Chondrocyte (in vitro differentiated cells): Measurements from ENCODE around the gene PNPT1. TPM values are rescaled to one million over a fixed set of nuclear protein-coding genes. Genes with fewer than 3 reads are reported as not detected.
"Not testable (repeated sequence)": the region's sequence is repeated elsewhere in the genome, so short reads cannot be mapped to it uniquely, and the experiment has no call there.

Experiments used
- DNase-seq: peaks from one replicate; pipeline ENCODE4 v3.0.0; 2021; ENCODE audit warnings: mixed read lengths, low spot score
- H3K27ac Mint-ChIP-seq: one replicate; pipeline ENCODE4 v1.8.0; 2021; ENCODE audit warnings: mild to moderate bottlenecking, moderate library complexity, mixed read lengths; ENCODE audit not compliant: unreplicated experiment
- H3K27me3 Mint-ChIP-seq: 2 replicates; pipeline ENCODE4 v1.8.0; 2021; ENCODE audit warnings: low read depth, mixed read lengths
- H3K36me3 Mint-ChIP-seq: 2 replicates; pipeline ENCODE4 v1.8.0; 2021; ENCODE audit warnings: low read depth, mixed read lengths
- H3K4me1 Mint-ChIP-seq: 2 replicates; pipeline ENCODE4 v1.8.0; 2021; ENCODE audit warnings: low read depth, mild to moderate bottlenecking, mixed read lengths
- H3K4me3 Mint-ChIP-seq: one replicate; pipeline ENCODE4 v1.8.0; 2021; ENCODE audit warnings: mild to moderate bottlenecking, moderate library complexity, mixed read lengths; ENCODE audit not compliant: unreplicated experiment
- H3K9me3 Mint-ChIP-seq: 2 replicates; pipeline ENCODE4 v1.8.0; 2021; ENCODE audit warnings: low read depth, mixed read lengths
- long read RNA-seq: library from polyadenylated mRNA; stranded (forward); transcript quantifications from one replicate; pipeline ENCODE4 v2.0.0, GENCODE V29; 2021
- total RNA-seq: library from RNA; stranded (reverse); gene quantifications from 3 replicates; pipeline ENCODE4 v1.2.1, GENCODE V29; 2021
- TF ChIP-seq, protein P1 (sequence below): fragments of 200-600 bp; sonication (generic); IDR thresholded peaks from 2 replicates; pipeline ENCODE4 v1.5.0; 2021; ENCODE audit warnings: antibody characterized with exemption, mild to moderate bottlenecking, moderate library complexity

The PNPT1 gene
- 11.7 to 19.6 TPM (median 13.1 TPM) in 3 replicates for total RNA-seq
- long read RNA-seq, full-length matches to known transcripts = 33 of 44 reads
- long read RNA-seq, partial matches to known transcripts = 2 of 44 reads
- long read RNA-seq, other reads (novel, unspliced or antisense) = 9 of 44 reads

DNA sequence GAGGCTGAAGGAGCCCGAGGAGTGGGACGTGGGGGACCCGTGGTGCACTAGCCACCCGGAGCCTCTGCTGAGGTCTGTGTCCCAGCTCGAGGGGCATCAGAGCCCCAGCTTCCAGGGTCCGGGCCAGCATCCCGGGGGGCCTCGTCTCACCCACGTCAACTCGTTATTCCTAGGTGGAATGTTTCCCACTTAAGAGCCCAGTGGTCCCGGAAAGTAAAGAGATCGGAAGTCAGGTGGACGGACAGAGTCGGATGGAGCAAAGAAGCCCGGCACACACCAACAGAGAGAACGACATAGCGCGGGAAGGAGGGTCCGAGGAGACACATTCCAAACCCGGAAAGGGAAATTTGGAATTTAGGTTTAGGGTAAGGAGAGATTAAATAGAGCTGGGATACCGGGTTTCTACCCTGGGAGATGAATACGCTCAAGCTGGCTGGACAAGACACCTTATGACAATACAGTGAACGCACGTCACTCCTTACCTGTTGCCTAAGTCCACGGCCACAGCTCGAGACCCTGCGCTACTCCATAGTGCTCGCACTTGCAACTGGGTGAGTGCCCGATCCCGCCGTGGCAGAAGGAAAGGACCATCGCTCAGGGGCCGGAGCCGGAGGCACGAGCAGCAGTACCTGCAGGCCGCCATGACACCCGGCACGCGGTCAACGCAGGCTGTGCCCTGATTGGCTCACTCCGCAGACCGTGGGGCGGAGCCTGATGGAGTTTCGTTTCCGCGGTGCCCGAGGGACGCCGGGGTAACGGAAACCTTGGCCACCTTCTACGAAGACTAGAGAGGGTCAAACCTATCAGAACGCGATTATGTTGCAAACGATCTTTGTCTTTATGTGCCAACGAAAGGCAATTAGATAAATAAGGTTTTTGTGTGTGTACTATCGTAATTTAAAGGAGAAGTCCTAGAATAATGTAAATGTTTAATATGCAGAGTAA is at the start of gene PNPT1:
Gene PNPT1 (minus strand): TSS at position 664 of the 945 bp plus-strand sequence. CDS start 21 bp downstream, at position 643.
- no peaks in the 10 kb centered on the region for H3K36me3 Mint-ChIP-seq
- peaks cover 8% of the 10 kb centered on the region for H3K27me3 Mint-ChIP-seq
- no peaks in the 10 kb centered on the region for H3K9me3 Mint-ChIP-seq
- H3K27ac Mint-ChIP-seq = peak within 1 kb of the TSS; percentile 77
- H3K4me3 Mint-ChIP-seq = peak within 1 kb of the TSS; percentile 89
- TF ChIP-seq, protein P1, sequence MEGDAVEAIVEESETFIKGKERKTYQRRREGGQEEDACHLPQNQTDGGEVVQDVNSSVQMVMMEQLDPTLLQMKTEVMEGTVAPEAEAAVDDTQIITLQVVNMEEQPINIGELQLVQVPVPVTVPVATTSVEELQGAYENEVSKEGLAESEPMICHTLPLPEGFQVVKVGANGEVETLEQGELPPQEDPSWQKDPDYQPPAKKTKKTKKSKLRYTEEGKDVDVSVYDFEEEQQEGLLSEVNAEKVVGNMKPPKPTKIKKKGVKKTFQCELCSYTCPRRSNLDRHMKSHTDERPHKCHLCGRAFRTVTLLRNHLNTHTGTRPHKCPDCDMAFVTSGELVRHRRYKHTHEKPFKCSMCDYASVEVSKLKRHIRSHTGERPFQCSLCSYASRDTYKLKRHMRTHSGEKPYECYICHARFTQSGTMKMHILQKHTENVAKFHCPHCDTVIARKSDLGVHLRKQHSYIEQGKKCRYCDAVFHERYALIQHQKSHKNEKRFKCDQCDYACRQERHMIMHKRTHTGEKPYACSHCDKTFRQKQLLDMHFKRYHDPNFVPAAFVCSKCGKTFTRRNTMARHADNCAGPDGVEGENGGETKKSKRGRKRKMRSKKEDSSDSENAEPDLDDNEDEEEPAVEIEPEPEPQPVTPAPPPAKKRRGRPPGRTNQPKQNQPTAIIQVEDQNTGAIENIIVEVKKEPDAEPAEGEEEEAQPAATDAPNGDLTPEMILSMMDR = no peak
- H3K4me1 Mint-ChIP-seq = peaks cover 18% of the 10 kb centered on the region
- peak; percentile 97 for DNase-seq

DNA sequence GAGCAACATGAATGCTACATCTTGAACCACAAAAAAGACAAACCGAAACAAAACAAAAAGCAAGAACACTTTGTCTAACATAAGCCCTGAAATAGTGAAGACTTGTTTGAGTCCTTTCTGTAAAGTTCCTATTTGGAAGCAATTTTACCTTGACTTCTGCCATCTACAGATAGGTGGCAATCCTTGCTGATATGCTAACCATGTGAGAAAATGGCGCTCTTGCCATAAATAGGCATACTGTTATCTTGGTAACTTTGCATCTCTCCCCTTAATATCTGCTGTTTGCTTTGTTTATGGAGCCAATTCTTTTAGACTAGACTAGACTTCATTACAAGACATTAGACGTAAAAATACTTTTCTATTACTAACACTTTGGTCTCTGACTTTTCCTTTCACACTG is 49.4 kb upstream of the PNPT1 start:
- TF ChIP-seq, protein P1 = no peak
- Mint-ChIP-seq H3K4me1 (no peaks in the 10 kb centered on the region), H3K27me3 (peaks cover 16% of the 10 kb centered on the region), H3K27ac (no peak overlapping the region), H3K36me3 (no peaks in the 10 kb centered on the region), H3K4me3 (no peak overlapping the region), H3K9me3 (peaks cover 6% of the 10 kb centered on the region)
- no peak for DNase-seq

DNA sequence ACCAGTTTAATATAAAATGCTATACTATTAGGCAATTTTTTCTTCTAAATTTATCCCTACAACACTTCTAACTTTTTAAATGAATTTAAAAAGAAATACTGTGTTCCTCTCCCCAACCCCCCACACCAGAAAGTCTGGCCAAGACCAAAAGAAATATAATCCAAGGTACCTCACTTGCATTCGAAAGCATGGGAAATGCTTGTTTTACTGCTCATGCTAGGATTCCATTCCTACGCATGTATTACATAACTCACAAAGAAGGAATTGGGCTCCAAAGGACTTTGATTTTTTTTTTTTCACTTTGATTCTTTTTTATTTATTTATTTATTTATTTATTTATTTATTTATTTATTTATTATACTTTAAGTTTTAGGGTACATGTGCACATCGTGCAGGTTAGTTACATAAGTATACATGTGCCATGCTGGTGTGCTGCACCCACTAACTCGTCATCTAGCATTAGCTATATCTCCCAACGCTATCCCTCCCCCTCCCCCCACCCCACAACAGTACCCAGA is 42.4 kb upstream of the PNPT1 start:
- H3K27me3 Mint-ChIP-seq = peaks cover 13% of the 10 kb centered on the region
- not testable (repeated sequence) for H3K4me3 Mint-ChIP-seq, H3K4me1 Mint-ChIP-seq, H3K36me3 Mint-ChIP-seq, H3K27ac Mint-ChIP-seq, H3K9me3 Mint-ChIP-seq, DNase-seq

DNA sequence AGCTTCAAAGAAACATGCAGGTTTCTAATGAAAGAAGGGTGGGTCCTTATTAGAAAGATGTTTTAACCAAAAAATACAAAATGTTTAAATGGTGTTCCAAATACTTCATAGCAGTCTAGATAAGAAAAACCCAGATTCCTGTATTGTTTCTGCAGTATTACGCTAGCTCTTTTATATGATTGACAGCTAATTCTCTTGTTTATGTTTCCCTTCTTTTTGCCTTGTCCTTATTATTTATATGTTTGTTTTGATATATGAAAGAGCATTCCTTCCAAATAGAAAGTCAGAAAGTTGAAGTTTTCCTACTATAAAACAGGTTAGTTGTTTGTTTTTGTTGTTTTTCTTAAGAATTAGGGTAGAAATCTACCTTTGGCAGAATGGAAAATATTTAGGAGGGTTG is 41.1 kb upstream of the PNPT1 start:
- TF ChIP-seq, protein P1 = no peak
- H3K27me3 Mint-ChIP-seq = peaks cover 14% of the 10 kb centered on the region
- H3K4me3 Mint-ChIP-seq = no peak overlapping the region
- H3K36me3 Mint-ChIP-seq = no peaks in the 10 kb centered on the region
- no peak overlapping the region for H3K27ac Mint-ChIP-seq
- no peaks in the 10 kb centered on the region for H3K4me1 Mint-ChIP-seq
- DNase-seq = no peak
- no peaks in the 10 kb centered on the region for H3K9me3 Mint-ChIP-seq

DNA sequence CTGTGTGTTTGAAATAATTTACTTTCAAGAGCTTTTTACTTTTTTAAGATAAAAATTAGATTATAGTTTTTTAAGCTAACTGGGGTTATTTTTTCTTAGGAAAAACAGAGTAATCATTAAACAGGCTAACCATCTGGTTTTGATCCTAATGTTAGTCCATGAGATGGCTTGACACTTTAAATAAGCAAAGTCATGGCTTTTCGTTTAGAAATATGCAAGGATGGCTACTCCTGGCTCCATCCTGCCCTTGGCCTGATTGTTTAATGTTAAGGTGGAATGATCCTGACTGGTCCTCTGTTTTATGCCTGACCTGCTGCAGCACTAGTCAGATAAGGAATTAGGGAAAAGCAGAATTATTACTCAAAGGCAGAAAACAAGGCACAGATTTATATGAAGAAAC is 39.7 kb upstream of the PNPT1 start:
- Mint-ChIP-seq H3K27ac (no peak overlapping the region), H3K9me3 (no peaks in the 10 kb centered on the region)

More for the DNA sequence above, 39.7 kb upstream of the PNPT1 start:
- no peaks in the 10 kb centered on the region for H3K36me3 Mint-ChIP-seq
- peaks cover 14% of the 10 kb centered on the region for H3K27me3 Mint-ChIP-seq
- DNase-seq = no peak
- TF ChIP-seq, protein P1 = no peak
- no peak overlapping the region for H3K4me3 Mint-ChIP-seq
- H3K4me1 Mint-ChIP-seq = peaks cover 3% of the 10 kb centered on the region
